ENCODE results near the gene FGF14.

GRCh38 chr13:101703838-101704237 is 698.0 kb downstream of the FGF14 start:
- TF ChIP-seq EZH2 (IDR thresholded peaks at IDR 0.05) (no peak), CTCF (IDR thresholded peaks at IDR 0.05) (no peak), EZH2phosphoT487 (IDR thresholded peaks at IDR 0.05) (no peak)

All from neural progenitor cell (in vitro differentiated cells).